Gastroesophageal sphincter (tissue), 4 donors: ENCODE data around the gene ATP6V0D1. TPM values are rescaled to one million over a fixed set of nuclear protein-coding genes. Genes with fewer than 3 reads are reported as not detected.
A peak's percentile ranks its signal among the peaks of the same experiment; 100 is the strongest.
"Not testable (repeated sequence)": the region's sequence is repeated elsewhere in the genome, so short reads cannot be mapped to it uniquely, and the experiment has no call there.

Experiments
- ATAC-seq: fragments of 150-250 bp; one replicate; pipeline ENCODE4 v1.9.1; 2016; ENCODE audit warnings: mild to moderate bottlenecking, moderate library complexity
- H3K27ac ChIP-seq, 4 donors: fragments of 200-600 bp; sonication (generic) in 3 of 4; 1 replicate in 3 of 4; 2 replicates in 1 of 4; pipeline ENCODE4 v1.5.1; 2016 to 2019
- H3K27me3 ChIP-seq: fragments of 200-600 bp; sonication (generic); one replicate; pipeline ENCODE4 v1.5.1; 2019
- H3K36me3 ChIP-seq, 2 donors: fragments of 200-600 bp; sonication (generic); one replicate each; pipeline ENCODE4 v1.5.1; 2019; ENCODE audit warnings: control low read depth in 1 of 2
- H3K4me1 ChIP-seq, 3 donors: fragments of 200-600 bp; sonication (generic); 1 replicate in 2 of 3; 2 replicates in 1 of 3; pipeline ENCODE4 v1.5.1; 2016 to 2019; ENCODE audit warnings: control low read depth in 2 of 3
- H3K4me3 ChIP-seq, 2 donors: fragments of 200-600 bp; sonication (generic); one replicate each; pipeline ENCODE4 v1.5.1; 2019; ENCODE audit warnings: mild to moderate bottlenecking in 1 of 2, moderate library complexity in 1 of 2
- H3K9me3 ChIP-seq, 3 donors: fragments of 200-600 bp; sonication (generic); one replicate each; pipeline ENCODE4 v1.5.1; 2017 to 2019; ENCODE audit warnings: control low read depth in 2 of 3
- EP300 ChIP-seq: sonication (generic); formaldehyde crosslinking; IDR thresholded peaks from one replicate; pipeline ENCODE4 v1.6.1; 2017; ENCODE audit warnings: antibody characterized with exemption, mild to moderate bottlenecking
- POLR2A ChIP-seq, 2 donors: fragments of 450-650 bp; IDR thresholded peaks; one replicate each; pipeline ENCODE4 v1.6.1; 2017; ENCODE audit warnings: antibody characterized with exemption in 2 of 2, mild to moderate bottlenecking in 2 of 2, moderate library complexity in 1 of 2
- POLR2AphosphoS5 ChIP-seq: sonication (generic); formaldehyde crosslinking; IDR thresholded peaks from one replicate; pipeline ENCODE4 v1.6.1; 2017; ENCODE audit warnings: antibody characterized with exemption
- WGBS, 2 donors: methylation state at CpG; one replicate each; pipeline ENCODE4 v1.1.5; 2018; ENCODE audit warnings: low coverage in 1 of 2; 5-methylcytosine and 5-hydroxymethylcytosine counted together
- total RNA-seq, 4 donors: library from RNA; depleted of rRNA; stranded (reverse); fragments of >200 nt; gene quantifications; one replicate each; pipeline ENCODE4 v1.1.0, GENCODE V29; 2016
- TF ChIP-seq, protein P1 (sequence below), 4 experiments: fragments of 200-600 bp in 2 of 4; fragments of 450-650 bp in 2 of 4; sonication (generic) in 1 of 4; IDR thresholded peaks; one replicate each; pipeline ENCODE4 v1.5.1; 2017 to 2019; ENCODE audit warnings: antibody characterized with exemption in 4 of 4, mild to moderate bottlenecking in 2 of 4, moderate library complexity in 2 of 4

ATP6V0D1 gene
- total RNA-seq, 4 donors from 2014 or later, result 94.2 to 145 (median 110) TPM

DNA sequence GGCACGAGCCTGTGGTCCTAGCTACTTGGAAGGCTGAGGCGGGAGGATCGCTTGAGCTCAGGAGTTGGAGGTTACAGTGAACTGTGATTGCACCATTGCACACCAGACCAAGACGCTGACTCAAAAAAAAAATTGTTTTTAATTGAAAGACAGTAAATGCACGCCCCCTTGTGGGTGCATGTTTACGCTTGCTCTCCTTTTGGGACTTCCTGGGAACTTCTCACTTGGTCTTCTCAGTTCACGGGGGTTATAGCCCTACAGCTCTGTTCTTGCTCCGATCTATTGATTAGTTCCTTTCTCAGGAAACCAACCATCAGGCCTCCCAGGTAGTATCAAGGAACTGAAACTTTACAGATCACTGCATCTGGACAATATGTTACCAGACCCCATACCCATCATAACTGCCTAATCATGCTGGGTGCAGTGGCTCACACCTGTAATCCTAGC, 33.4 kb upstream of the ATP6V0D1 start:
- H3K4me1 ChIP-seq, result peaks cover 0 to 4% (median 0%) of the 10 kb centered on the region in 3 donors
- no peaks in the 10 kb centered on the region for H3K27me3 ChIP-seq
- no peak overlapping the region for H3K4me3 ChIP-seq
- TF ChIP-seq, protein P1, sequence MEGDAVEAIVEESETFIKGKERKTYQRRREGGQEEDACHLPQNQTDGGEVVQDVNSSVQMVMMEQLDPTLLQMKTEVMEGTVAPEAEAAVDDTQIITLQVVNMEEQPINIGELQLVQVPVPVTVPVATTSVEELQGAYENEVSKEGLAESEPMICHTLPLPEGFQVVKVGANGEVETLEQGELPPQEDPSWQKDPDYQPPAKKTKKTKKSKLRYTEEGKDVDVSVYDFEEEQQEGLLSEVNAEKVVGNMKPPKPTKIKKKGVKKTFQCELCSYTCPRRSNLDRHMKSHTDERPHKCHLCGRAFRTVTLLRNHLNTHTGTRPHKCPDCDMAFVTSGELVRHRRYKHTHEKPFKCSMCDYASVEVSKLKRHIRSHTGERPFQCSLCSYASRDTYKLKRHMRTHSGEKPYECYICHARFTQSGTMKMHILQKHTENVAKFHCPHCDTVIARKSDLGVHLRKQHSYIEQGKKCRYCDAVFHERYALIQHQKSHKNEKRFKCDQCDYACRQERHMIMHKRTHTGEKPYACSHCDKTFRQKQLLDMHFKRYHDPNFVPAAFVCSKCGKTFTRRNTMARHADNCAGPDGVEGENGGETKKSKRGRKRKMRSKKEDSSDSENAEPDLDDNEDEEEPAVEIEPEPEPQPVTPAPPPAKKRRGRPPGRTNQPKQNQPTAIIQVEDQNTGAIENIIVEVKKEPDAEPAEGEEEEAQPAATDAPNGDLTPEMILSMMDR (IDR thresholded peaks at IDR 0.05), result peak in 3 of 4 experiments; percentile 48 to 67 (median 62)
- no peak for TF ChIP-seq POLR2A (IDR thresholded peaks at IDR 0.05)
- no peaks in the 10 kb centered on the region for H3K36me3 ChIP-seq
- WGBS, 2 donors, result 8 to 29% methylated on average over 7 to 8 of the region's 8 CpGs
- no peaks in the 10 kb centered on the region for H3K9me3 ChIP-seq
- ATAC-seq, result peak; percentile 61
- no peak overlapping the region for H3K27ac ChIP-seq

DNA sequence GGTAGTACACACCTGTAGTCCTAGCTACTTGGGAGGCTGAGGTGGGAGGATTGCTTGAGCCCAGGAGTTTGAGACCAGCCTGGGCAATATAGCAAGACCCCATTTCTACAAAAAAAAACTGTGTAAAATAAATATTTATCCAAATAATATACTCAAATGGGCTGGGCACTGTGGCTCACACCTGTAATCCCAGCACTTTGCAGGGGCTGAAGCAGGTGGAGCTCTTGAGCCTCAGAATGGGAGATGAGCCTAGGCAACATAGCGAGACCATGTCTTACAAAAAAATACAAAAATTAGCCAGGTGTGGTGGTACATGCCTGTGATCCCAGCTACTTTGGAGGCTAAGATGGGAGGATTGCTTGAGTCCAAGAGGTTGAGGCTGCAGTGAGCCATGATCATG, 32.9 kb upstream of the ATP6V0D1 start:
- not testable (repeated sequence) for H3K36me3 ChIP-seq, H3K4me1 ChIP-seq, ATAC-seq, H3K27ac ChIP-seq, H3K27me3 ChIP-seq, H3K4me3 ChIP-seq, H3K9me3 ChIP-seq
- WGBS, 2 donors, result 100% methylated on average over 1 of the region's 1 CpG; no CpG with 5 or more reads in 1 of the 2 donors

DNA sequence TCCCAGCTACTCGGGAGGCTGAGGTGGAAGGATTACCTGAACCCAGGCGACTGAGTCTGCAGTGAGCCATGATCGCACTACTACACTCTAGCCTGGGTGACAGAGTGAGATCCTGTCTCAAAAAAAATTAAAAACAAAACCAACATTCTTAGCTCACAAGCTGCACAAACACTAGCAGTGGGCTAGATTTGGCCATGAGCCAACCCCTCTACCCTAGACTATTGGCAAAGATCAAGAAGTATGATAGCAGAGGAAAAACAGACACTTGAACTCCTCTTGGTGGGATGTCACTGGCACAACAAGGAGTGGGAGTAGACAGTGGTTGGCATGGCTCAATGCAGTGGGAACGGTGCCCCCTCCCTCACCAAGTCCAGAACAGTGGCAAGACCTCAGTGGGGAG, 28.1 kb upstream of the ATP6V0D1 start:
- no peak for ATAC-seq
- H3K27ac ChIP-seq, result no peak overlapping the region
- H3K36me3 ChIP-seq, result no peaks in the 10 kb centered on the region
- 82 to 94% methylated on average over 3 of the region's 4 CpGs for WGBS, 2 donors
- no peak overlapping the region for H3K4me3 ChIP-seq
- no peaks in the 10 kb centered on the region for H3K27me3 ChIP-seq
- peaks cover 0 to 2% (median 0%) of the 10 kb centered on the region in 3 donors for H3K4me1 ChIP-seq
- TF ChIP-seq POLR2AphosphoS5 (no peak), EP300 (no peak), POLR2A (IDR thresholded peaks at IDR 0.05) (no peak)
- TF ChIP-seq, protein P1 (IDR thresholded peaks at IDR 0.05), result no peak
- H3K9me3 ChIP-seq, result no peaks in the 10 kb centered on the region

DNA sequence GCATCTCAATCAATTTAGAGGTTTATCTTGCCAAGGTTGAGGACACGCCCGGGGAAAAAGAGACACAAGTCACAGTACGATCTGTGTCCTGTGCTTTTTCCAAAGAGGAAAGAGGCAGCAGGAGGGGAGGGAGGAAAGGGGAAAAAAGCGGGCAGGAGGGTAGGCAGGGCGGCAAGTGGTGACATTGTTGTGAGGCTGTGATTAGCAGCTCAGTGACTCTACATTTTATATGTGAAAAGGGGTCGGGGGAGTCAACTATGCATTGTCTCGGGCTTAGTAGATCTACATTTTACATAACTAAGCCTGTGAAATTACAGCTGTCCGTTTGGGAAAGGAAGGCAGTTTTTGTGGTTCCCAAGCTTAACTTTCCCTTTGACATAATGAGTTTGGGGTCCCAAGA, 25.5 kb upstream of the ATP6V0D1 start:
- Histone ChIP-seq H3K9me3 (no peaks in the 10 kb centered on the region), H3K27ac (peak overlapping the region in 1 of 4 donors; percentile 6), H3K36me3 (no peaks in the 10 kb centered on the region), H3K4me3 (no peak overlapping the region), H3K4me1 (peaks cover 0 to 8% (median 0%) of the 10 kb centered on the region in 3 donors), H3K27me3 (no peaks in the 10 kb centered on the region)
- 52 to 53% methylated on average over 7 to 8 of the region's 8 CpGs for WGBS, 2 donors
- no peak for ATAC-seq
- TF ChIP-seq EP300 (no peak), POLR2AphosphoS5 (no peak)
- TF ChIP-seq, protein P1 (IDR thresholded peaks at IDR 0.05), result no peak

DNA sequence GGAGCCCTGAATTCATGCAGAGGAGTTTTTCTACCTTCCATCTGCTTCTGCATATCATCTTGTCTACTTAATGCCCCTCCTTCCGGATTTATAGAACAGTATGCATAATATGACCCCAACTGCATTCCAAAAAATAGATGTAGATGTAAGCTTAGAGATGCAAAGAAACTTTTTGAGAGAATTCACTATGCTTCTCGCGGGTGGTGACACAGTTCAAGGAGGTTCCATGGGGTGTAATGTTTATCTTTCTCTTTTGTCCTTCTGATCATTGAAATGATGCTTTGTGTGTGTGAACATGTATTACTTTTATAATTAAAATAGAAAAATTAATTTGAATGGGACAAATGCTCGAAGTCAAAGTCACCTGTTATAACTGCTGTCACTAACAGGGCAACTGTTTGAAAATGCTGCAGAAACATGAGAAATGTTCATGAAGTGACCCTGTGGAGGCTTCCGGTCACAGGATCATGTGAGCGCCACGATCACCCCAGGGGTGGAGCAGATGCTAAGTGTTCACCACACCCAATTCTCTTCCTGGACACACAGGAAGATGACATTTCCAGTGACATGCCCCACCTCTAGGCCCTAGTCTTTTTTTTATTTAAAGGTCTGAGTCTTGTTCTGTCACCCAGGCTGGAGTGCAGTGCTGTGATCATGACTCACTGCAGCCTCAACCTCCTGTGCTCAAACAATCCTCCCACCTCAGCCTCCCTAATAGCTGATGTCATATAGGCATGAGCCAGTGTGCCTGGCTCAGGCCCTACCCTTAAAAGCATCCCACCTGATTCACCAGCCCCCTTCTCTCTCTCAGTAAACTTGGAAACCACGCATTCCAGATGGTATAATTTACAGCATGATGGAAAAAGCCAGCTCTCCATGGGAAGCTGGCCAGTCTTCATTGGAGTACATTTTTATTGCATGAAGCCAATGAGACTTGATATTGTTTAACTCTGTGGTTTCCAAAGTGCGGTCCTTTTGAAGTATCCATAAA, 23.4 kb upstream of the ATP6V0D1 start:
- H3K4me1 ChIP-seq, result peaks cover 0 to 11% (median 0%) of the 10 kb centered on the region in 3 donors
- no peaks in the 10 kb centered on the region for H3K36me3 ChIP-seq
- TF ChIP-seq, protein P1 (IDR thresholded peaks at IDR 0.05), result no peak
- TF ChIP-seq EP300 (no peak), POLR2AphosphoS5 (no peak), POLR2A (IDR thresholded peaks at IDR 0.05) (no peak)
- peak; percentile 84 for ATAC-seq
- 65 to 68% methylated on average over 9 of the region's 9 CpGs for WGBS, 2 donors
- H3K9me3 ChIP-seq, result no peaks in the 10 kb centered on the region
- H3K27ac ChIP-seq, result peak overlapping the region in 3 of 4 donors; percentile 20 to 54 (median 41)
- no peak overlapping the region for H3K4me3 ChIP-seq
- no peaks in the 10 kb centered on the region for H3K27me3 ChIP-seq
